CD4-positive, alpha-beta T cell treated with Interleukin-15 for 4 hours (primary cell): Measurements from ENCODE around the gene GRK5.

Experiments used
- DNase-seq: peaks from one replicate; pipeline ENCODE4 v3.0.0-alpha.2; 2020; ENCODE audit warnings: low spot score

Gene GRK5

GRCh38 chr10:119316002-119316358 is 108.6 kb downstream of the GRK5 start:
- DNase-seq, result no peak

DNA sequence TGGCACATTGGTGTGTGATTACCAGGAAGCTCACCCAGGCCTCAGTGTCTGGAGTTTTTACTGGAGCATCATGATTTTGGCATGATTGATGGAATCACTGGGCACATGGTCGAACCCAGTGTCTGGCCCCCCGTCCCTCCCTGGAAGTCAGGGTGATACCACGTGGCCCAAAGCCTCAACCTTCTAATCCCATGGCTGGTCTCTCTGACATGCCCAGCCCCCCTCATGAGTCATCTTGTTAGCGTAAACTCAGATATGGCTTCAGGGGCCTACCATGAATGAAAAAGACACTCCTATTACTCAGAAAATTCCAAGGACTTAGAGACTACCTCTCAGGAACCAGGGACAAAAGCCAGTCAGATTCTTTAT is 109.3 kb downstream of the GRK5 start:
- no peak for DNase-seq

DNA sequence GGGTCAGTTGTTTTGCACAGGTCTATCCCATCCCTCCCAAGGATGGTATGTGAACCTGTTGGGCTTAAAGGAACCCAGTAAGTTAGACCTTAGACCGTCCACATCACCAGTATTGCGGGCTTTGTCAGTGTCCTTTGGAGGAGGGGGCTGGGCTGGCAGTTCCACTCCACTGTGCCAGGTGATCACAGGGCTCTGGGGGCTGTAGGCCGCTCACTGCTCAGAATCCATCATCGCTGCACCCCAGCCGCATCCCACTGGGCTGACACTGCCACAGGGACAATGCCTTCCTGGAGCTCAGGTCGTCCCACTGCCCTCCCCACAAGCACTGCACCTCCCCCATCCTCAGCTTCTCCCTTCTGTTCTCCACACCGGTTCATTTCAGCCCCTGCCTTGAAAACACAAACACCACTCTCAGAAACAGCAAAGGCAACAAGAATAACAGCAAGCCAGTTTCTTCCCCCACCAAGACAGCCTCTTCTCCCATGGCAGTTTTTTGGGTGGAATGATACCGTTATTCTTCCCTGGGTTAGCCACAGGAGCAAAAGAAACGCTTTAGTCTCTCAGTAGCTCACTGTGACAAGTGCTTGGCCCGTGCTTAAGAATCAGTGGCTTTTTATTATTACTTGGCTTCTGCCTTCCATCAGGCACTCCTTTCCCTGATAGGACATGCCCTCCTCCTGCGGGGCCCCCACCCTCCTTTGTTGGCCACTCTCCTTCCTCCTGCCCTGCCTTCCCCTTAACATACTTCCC is 111.2 kb downstream of the GRK5 start:
- no peak for DNase-seq

DNA sequence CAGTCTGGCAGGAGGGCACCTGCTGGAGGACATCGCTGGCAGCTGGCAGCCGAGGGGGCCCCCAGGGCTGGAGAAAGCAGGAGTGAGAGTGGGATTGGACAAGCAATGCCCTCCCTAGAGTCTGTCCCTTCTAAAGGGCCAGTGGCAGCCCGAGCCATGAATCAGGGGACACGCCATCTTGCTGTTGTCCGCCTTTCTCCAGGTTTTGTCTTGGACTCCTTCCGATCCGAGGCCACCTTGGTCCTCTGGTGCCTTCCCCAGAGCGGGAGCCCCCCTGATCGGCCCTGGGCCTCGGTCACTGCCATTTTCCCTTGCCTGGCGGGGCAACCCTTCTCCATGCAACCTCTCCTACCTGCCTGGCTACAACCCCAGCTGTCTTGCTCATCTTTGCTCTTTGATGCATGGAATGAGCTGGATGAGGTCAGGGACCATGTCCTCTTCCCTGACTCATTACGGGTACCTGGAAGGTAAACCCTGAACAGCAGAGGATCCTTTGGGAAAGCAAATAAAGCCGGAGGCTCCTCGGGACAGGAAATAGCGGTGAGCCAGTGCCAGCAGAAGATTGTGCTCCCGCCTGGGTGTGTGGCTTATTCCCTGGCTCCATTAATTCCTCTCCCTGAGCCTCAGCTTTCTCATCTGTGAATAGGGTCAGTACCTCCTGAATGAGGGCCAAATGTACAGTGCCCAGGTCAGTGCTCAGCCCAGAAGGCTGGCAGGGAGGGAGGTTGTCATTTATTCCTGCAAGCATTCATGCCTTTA is 112.0 kb downstream of the GRK5 start:
- DNase-seq, result no peak

- no peak for DNase-seq
Measured at GRCh38 chr10:119319920-119320258, 112.5 kb downstream of the GRK5 start.

DNA sequence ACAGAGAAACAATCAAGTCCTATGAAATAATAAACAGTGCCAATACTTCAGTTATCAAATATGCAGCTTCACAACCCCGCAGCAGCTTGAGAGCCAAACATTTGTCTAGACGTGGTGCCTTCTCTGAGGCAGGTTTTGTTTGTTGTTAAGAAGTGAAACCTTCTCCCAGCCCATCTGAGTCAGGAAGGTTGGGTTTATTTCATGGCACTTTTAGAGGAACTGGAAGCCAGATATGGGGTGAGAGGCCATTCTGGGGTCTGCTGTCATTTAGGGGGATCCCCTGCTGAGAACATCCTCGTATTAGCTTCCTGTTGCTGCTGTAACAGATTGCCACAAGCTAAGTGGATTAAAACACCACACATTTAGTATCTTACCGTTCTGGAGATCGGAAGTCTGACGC is 113.6 kb downstream of the GRK5 start:
- no peak for DNase-seq

DNA sequence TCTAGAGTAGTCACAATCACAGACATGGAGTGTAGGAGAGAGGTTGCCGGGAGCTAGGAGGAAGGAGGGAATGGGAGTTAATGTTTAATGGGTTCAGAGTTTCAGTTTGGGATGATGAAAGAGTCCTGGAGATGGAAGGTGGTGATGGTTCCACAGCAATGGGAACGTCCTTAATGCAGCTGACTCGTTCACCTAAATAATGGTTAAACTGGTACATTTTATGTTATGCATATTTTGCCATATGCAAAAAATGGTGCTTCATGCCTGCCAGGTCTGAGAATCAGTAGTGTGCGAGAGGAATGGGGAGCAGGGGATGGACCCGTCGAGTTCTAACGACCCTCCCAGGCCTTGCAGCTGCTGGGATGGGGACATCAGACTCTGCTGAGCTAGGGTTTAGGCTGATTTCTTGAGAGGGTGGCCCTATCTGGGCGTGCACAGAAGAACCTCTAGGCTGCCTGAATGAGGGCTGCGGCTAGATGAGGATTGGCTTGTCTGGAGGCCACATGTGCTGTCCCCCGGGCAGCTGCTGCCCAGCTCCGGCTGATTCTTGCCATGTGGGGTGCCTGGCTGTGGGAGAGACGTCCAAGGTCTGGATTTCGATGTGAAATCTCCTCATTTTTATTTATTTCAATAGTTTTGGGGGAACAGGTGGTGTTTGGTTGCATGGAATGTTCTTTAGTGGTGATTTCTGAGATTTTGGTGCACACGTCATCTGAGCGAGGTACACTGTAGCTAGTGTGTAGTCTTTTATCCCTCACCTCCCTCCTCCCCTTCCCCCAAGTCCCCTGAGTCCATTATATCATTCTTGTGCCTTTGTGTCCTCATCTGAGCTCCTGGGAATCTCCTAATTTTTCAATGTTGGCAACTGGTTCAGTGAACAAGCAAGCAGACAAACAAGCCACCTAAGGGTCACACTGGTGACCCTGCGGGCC is 116.0 kb downstream of the GRK5 start:
- DNase-seq, result no peak

- DNase-seq, result no peak
Measured at GRCh38 chr10:119325131-119325530, 117.8 kb downstream of the GRK5 start.

DNA sequence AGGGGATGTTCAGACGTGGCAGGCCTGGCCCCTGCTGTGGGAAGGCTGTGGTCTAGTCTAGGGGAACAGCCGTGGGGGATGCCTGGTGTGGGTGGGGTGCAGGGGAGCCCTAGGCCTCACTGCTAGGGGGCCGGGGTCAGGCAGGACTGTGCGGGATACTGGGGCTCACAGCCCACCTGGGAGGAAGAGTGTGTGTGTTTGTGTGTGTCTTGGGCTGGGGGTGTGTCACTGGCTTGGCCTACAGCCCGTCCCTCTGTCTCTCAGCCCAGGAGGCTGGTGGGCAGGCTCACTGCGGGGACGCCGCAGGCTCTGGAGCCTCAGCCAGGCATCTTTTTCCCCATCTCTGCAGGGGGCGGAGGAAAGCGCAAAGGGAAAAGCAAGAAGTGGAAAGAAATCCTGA is 118.8 kb downstream of the GRK5 start:
- DNase-seq, result no peak

GRCh38 chr10:119327096-119327745 is 119.8 kb downstream of the GRK5 start:
- no peak for DNase-seq

DNA sequence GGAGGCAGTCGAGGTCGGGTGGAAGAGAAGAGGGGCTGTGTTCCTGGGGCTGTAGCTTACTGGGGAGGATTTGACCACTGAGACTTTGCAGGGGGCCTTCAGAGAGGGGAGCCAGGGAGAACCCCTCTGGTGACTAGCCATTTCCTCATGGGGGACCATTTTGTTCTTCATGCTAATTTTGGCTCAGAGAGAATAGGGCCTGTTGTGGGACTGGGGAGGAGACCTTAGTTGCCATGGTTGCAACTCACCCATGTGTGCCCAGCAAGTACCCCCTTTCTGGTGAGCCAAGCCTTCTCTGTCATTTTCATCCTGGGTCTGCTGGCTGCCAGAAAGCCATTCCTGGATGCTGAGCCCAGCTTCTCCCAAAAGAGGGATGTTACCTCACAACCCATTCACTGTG is 120.9 kb downstream of the GRK5 start:
- DNase-seq, result no peak

DNA sequence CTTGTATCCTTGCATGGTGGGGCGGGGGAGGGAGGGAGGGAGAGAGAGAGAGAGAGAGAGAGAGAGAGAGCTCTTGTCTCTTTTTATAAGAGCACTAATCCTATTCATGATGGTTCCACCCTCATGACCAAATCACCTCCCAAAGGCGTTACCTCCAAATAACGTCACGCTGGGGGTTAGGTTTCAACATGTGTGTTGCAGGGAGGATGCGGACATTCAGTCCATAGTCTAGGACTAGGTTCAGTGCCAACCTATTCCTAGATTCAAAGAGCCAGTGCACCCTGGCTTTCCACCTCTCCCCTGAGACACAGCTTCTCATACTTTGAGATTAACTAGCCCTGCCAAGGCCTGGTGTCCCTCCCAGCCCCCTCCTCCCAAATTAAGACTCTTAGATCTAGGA is 123.0 kb downstream of the GRK5 start:
- no peak for DNase-seq

- DNase-seq, result no peak
Measured at GRCh38 chr10:119331061-119331460, 123.7 kb downstream of the GRK5 start.

GRCh38 chr10:119333146-119333792 is 125.9 kb downstream of the GRK5 start:
- DNase-seq, result peak; percentile 72

DNA sequence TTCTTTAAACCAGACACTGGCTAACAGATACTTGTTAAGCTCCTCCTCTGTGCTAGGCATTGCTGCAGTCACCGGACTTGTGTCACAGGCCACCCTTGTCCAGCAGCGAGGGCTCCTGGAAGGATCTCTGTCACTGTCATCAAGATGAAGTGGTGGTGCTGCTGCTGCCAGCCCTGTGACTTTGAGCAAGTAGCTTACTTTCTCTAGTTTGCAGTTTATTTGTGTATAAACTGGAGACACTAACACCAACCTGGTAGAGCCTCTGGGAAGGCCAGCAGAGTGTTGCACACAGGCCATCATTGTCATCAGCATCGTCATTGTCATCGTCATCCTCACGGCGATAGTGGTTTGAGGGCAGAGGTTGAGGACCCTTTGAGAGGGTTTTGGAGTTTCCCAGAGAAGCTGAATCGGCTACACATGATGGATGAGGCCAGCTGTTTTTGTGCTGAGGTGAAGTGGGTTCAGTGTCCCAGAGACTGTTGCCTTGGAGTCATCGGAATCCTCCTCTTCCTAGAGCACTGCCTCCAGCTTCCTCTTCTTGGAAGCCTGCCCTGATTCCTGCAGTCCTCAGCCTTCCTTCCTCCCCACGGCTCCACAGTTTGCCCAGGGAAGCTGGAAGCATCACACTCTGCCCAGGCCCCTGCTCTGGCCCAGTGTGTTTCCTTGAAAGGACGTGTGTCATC is 128.4 kb downstream of the GRK5 start:
- no peak for DNase-seq

- no peak for DNase-seq
Measured at GRCh38 chr10:119336599-119336998, 129.2 kb downstream of the GRK5 start.

DNA sequence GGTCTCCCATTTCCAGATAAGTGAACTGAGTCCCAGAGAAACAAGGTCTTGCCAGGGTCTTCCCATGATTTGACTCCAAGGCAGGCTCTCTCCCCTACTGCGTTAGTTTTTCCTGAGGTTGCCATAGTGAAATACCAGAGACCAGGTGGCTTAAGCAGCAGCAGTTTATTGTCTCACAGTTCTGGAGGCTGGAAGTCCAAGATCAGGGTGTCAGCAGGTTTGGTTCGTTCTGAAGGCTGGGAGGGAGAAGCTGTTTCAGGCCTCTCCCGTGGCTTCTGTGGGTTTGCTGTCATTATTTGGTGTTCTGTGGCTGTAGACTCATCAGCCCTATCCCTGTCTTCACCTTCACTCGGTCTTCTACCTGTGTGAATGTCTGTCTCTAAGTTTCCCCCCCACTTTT is 129.9 kb downstream of the GRK5 start:
- DNase-seq, result no peak

DNA sequence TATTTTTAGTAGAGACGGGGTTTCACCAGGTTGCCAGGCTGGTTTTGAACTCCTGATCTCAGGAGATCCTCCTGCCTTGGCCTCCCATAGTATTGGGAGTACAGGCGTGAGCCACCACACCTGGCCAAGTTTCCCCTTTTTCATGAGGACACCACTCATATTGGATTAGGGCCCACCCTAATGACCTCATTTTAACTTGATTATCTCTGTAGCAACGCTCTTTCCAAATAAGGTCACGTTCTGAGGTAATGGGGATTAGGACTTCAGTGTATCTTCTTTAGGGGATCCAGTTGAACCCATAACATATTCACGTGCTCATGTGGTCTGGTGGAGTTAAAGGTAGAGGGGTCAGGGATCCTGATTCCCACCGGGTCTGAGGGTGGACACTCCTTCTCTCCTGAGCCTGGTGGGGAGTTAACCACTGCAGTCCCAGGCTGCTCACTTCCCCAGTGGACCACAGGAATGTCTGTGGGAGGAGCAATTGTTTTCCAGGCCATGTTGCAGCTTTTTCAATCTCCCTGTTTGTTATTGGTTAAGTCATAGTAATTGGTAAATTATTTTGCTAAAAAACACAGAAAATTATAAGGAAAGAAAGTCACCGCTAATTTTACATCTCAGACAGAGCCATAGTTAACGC is 130.5 kb downstream of the GRK5 start:
- DNase-seq, result no peak

GRCh38 chr10:119339109-119339508 is 131.7 kb downstream of the GRK5 start:
- no peak for DNase-seq

GRCh38 chr10:119340893-119341458 is 133.6 kb downstream of the GRK5 start:
- no peak for DNase-seq
